GM23338 (cell line): ENCODE measurements around the gene ERC2. TPM values are rescaled to one million over a fixed set of nuclear protein-coding genes. Genes with fewer than 3 reads are reported as not detected.

Source experiments
- ATAC-seq: fragments of 200-7000 bp; cut with Tn5 transposase; 3 replicates; pipeline ENCODE4 v1.9.1; 2020
- DNase-seq: peaks from one replicate; pipeline ENCODE4 v3.0.0-alpha.2; 2015; ENCODE audit warnings: low spot score
- H2AFZ ChIP-seq: fragments of 200-600 bp; sonication (generic); 2 replicates; pipeline ENCODE4 v1.8.0; 2016; ENCODE audit warnings: antibody characterized with exemption, mild to moderate bottlenecking, moderate library complexity
- H3F3A ChIP-seq: fragments of 200-600 bp; sonication (generic); replicated peaks from 2 replicates; pipeline ENCODE4 v1.8.0; 2017; ENCODE audit warnings: antibody characterized with exemption, mixed run types, low read depth
- H3K27ac ChIP-seq: fragments of 200-600 bp; sonication (generic); 2 replicates; pipeline ENCODE4 v1.6.1; 2016; ENCODE audit warnings: low read depth
- H3K27me3 ChIP-seq: fragments of 200-600 bp; sonication (generic); 2 replicates; pipeline ENCODE4 v1.8.0; 2016; ENCODE audit warnings: mild to moderate bottlenecking, mixed run types, moderate library complexity; ENCODE audit not compliant: insufficient read depth
- H3K36me3 ChIP-seq: fragments of 200-600 bp; sonication (generic); 2 replicates; pipeline ENCODE4 v1.8.0; 2016; ENCODE audit warnings: mild to moderate bottlenecking; ENCODE audit not compliant: insufficient read depth
- H3K4me1 ChIP-seq: fragments of 200-600 bp; sonication (generic); 2 replicates; pipeline ENCODE4 v1.8.0; 2016; ENCODE audit warnings: mild to moderate bottlenecking, moderate library complexity; ENCODE audit not compliant: insufficient read depth
- H3K4me2 ChIP-seq: fragments of 200-600 bp; sonication (generic); 2 replicates; pipeline ENCODE4 v1.7.1; 2017; ENCODE audit warnings: mixed run types
- H3K4me3 ChIP-seq: fragments of 200-600 bp; sonication (generic); 2 replicates; pipeline ENCODE4 v1.6.1; 2016; ENCODE audit warnings: mixed run types
- H3K79me2 ChIP-seq: fragments of 200-600 bp; sonication (generic); replicated peaks from 2 replicates; pipeline ENCODE4 v1.8.0; 2017; ENCODE audit warnings: mild to moderate bottlenecking; ENCODE audit not compliant: insufficient read depth
- H3K9me2 ChIP-seq: fragments of 200-600 bp; sonication (generic); 2 replicates; pipeline ENCODE4 v1.8.0; 2017; ENCODE audit not compliant: insufficient read depth
- H4K20me1 ChIP-seq: fragments of 200-600 bp; sonication (generic); replicated peaks from 2 replicates; pipeline ENCODE4 v1.8.0; 2017; ENCODE audit warnings: mild to moderate bottlenecking; ENCODE audit not compliant: insufficient read depth
- H3K27ac Mint-ChIP-seq: 2 replicates; pipeline ENCODE4 v1.8.0; 2020; ENCODE audit warnings: inconsistent platforms, mild to moderate bottlenecking, moderate library complexity, mixed read lengths
- H3K27me3 Mint-ChIP-seq: 3 replicates; pipeline ENCODE4 v1.8.0; 2022; ENCODE audit warnings: low read depth, mild to moderate bottlenecking, moderate library complexity, mixed read lengths, inconsistent platforms; ENCODE audit not compliant: insufficient read depth, poor library complexity
- H3K36me3 Mint-ChIP-seq: 3 replicates; pipeline ENCODE4 v1.8.0; 2021; ENCODE audit warnings: low read depth, mild to moderate bottlenecking, inconsistent platforms, moderate library complexity, mixed read lengths
- H3K4me1 Mint-ChIP-seq: 3 replicates; pipeline ENCODE4 v1.8.0; 2020; ENCODE audit warnings: mild to moderate bottlenecking, inconsistent platforms, mixed read lengths
- H3K4me3 Mint-ChIP-seq: 3 replicates; pipeline ENCODE4 v1.8.0; 2021; ENCODE audit warnings: moderate library complexity, mild to moderate bottlenecking, inconsistent platforms, mixed read lengths
- H3K9me3 Mint-ChIP-seq: 3 replicates; pipeline ENCODE4 v1.8.0; 2020; ENCODE audit warnings: moderate library complexity, mild to moderate bottlenecking, inconsistent platforms, mixed read lengths
- EZH2 ChIP-seq: fragments of 200-600 bp; sonication (generic); IDR thresholded peaks from one replicate; pipeline ENCODE4 v1.8.0; 2017; ENCODE audit warnings: antibody characterized with exemption, mild to moderate bottlenecking, low read depth; ENCODE audit not compliant: unreplicated experiment
- EZH2phosphoT487 ChIP-seq: fragments of 200-600 bp; sonication (generic); IDR thresholded peaks from one replicate; pipeline ENCODE4 v1.8.1; 2018; ENCODE audit warnings: antibody characterized with exemption; ENCODE audit not compliant: unreplicated experiment
- JUNB ChIP-seq: IDR thresholded peaks from one replicate; pipeline ENCODE4 v1.6.1; 2016; ENCODE audit warnings: antibody characterized with exemption; ENCODE audit not compliant: unreplicated experiment
- NANOG ChIP-seq: IDR thresholded peaks from 2 replicates; pipeline ENCODE4 v1.6.1; 2016; ENCODE audit warnings: antibody characterized with exemption, borderline replicate concordance
- POLR2AphosphoS5 ChIP-seq: IDR thresholded peaks from 2 replicates; pipeline ENCODE4 v1.6.1; 2016; ENCODE audit warnings: antibody characterized with exemption, low read depth
- STAT1 ChIP-seq: IDR thresholded peaks from one replicate; pipeline ENCODE4 v1.6.1; 2016; ENCODE audit warnings: antibody characterized with exemption; ENCODE audit not compliant: unreplicated experiment
- ZNF114 ChIP-seq: fragments of 250-450 bp; sonication (Bioruptor Pico); IDR thresholded peaks from 2 replicates; pipeline ENCODE4 v1.5.0; 2020; ENCODE audit warnings: mild to moderate bottlenecking, moderate library complexity
- ZNF331 ChIP-seq: fragments of 250-450 bp; sonication (Bioruptor Pico); IDR thresholded peaks from 2 replicates; pipeline ENCODE4 v1.5.0; 2020; ENCODE audit warnings: low read depth, mild to moderate bottlenecking, moderate library complexity
- polyA plus RNA-seq: library from polyadenylated mRNA; unstranded; fragments of >200 nt; fragmentation: Nextera tagmentation; extraction: Ambion mirVana; gene quantifications from 2 replicates; pipeline ENCODE4 v1.2.1, GENCODE V29; 2016
- total RNA-seq: library from RNA; depleted of rRNA; stranded (reverse); fragments of >200 nt; shearing (Covaris generic); gene quantifications from 2 replicates; pipeline ENCODE4 v1.2.3, GENCODE V29; 2014
- TF ChIP-seq, protein P1 (sequence below), 2 experiments: fragments of 200-600 bp in 1 of 2; sonication (generic) in 1 of 2; conservative IDR thresholded peaks; 2 replicates each; pipeline versions ENCODE4 v1.5.1 to v1.6.1; 2016 to 2017; ENCODE audit warnings: antibody characterized with exemption in 2 of 2, low read depth in 2 of 2, mild to moderate bottlenecking in 2 of 2, moderate library complexity in 1 of 2
- TF ChIP-seq, protein P2 (sequence below): IDR thresholded peaks from 2 replicates; pipeline ENCODE4 v1.6.1; 2016; ENCODE audit warnings: antibody characterized with exemption
- TF ChIP-seq, protein P3 (sequence below): fragments of 250-450 bp; sonication (Bioruptor Pico); IDR thresholded peaks from 2 replicates; pipeline ENCODE4 v1.5.0; 2020; ENCODE audit warnings: mild to moderate bottlenecking, moderate library complexity

ERC2 gene
- total and polyA plus RNA-seq, 2 experiments from 2014 or later = 11.8 to 13.7 TPM

DNA sequence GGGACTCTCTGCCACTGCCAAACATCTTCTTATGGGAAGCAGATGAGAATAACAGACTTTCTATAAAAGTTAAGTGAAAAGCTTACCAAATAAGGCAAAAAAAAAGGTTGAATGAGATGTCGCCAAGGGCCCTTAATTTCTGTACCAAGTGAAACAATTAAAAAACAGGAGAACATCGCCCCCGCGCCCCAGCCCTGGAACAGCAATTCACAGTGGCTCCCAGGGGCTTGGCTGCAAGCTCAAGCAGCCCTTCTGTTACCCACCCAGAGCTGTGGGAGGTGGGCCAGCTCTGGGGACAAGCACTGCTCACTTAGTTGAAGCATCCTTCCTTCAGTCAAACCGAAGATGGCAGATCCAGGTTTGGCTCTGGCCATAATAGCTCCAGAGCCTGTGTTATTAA, 208.0 kb downstream of the ERC2 start:
- no peaks in the 10 kb centered on the region for H3K79me2 ChIP-seq
- Mint-ChIP-seq H3K27me3 (peaks cover 3% of the 10 kb centered on the region), H3K36me3 (peaks cover 14% of the 10 kb centered on the region; the same call in 2 of the 3 replicates), H3K27ac (no peak overlapping the region), H3K4me1 (peaks cover 11% of the 10 kb centered on the region; the same call in 2 of the 3 replicates), H3K9me3 (peaks cover 10% of the 10 kb centered on the region; the same call in 2 of the 3 replicates), H3K4me3 (no peak overlapping the region)
- peaks cover 4% of the 10 kb centered on the region; the same call in 1 of the 2 replicates for H3K4me1 ChIP-seq
- no peaks in the 10 kb centered on the region for H3K27me3 ChIP-seq
- no peak overlapping the region for H3K4me2 ChIP-seq
- H3K9me2 ChIP-seq = no peaks in the 10 kb centered on the region; the same call in 1 of the 2 replicates
- H2AFZ ChIP-seq = no peak overlapping the region
- DNase-seq = peak; percentile 34
- no peaks in the 10 kb centered on the region for H3F3A ChIP-seq
- ATAC-seq = peak; percentile 54
- 0 out of 2 replicates have a peak, but pooled peaks cover 4% of the 10 kb centered on the region for H3K36me3 ChIP-seq
- H3K27ac ChIP-seq = no peak overlapping the region
- H3K4me3 ChIP-seq = no peak overlapping the region
- H4K20me1 ChIP-seq = no peaks in the 10 kb centered on the region
- TF ChIP-seq, protein P1, sequence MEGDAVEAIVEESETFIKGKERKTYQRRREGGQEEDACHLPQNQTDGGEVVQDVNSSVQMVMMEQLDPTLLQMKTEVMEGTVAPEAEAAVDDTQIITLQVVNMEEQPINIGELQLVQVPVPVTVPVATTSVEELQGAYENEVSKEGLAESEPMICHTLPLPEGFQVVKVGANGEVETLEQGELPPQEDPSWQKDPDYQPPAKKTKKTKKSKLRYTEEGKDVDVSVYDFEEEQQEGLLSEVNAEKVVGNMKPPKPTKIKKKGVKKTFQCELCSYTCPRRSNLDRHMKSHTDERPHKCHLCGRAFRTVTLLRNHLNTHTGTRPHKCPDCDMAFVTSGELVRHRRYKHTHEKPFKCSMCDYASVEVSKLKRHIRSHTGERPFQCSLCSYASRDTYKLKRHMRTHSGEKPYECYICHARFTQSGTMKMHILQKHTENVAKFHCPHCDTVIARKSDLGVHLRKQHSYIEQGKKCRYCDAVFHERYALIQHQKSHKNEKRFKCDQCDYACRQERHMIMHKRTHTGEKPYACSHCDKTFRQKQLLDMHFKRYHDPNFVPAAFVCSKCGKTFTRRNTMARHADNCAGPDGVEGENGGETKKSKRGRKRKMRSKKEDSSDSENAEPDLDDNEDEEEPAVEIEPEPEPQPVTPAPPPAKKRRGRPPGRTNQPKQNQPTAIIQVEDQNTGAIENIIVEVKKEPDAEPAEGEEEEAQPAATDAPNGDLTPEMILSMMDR (conservative IDR thresholded peaks at IDR 0.05; ENCODE audit: low read depth in 2 of 2) = peak; percentile 45 to 51
- TF ChIP-seq EZH2 = no peak

DNA sequence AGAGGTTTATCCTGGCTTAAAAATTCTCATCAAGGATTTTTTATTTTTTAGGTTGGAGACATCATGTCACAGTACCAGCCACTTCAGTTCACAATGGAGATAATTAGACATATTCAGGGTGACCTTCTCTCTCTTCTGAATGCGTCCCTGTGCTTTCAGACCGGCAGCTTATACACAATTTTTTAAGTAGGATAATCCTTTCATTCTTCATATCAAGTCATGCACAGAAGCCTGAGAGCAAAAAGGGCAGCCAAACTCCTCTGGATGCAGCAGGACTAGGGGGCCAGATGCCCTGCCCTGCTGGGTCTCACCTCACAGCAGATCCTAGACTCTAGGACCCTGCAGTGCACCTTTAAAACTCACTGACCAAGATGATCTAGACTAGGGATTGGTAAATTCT, 210.4 kb downstream of the ERC2 start:
- Mint-ChIP-seq H3K27ac (no peak overlapping the region), H3K36me3 (peaks cover 7% of the 10 kb centered on the region; the same call in 2 of the 3 replicates), H3K9me3 (peaks cover 5% of the 10 kb centered on the region; the same call in 2 of the 3 replicates), H3K27me3 (peaks cover 3% of the 10 kb centered on the region), H3K4me1 (peaks cover 29% of the 10 kb centered on the region; the same call in 2 of the 3 replicates), H3K4me3 (no peak overlapping the region)
- H3K27me3 ChIP-seq = no peaks in the 10 kb centered on the region
- H3K9me2 ChIP-seq = no peaks in the 10 kb centered on the region; the same call in 1 of the 2 replicates
- ATAC-seq (no peak), DNase-seq (no peak)
- no peaks in the 10 kb centered on the region for H3K79me2 ChIP-seq
- no peak overlapping the region for H3K4me2 ChIP-seq
- H4K20me1 ChIP-seq = no peaks in the 10 kb centered on the region
- TF ChIP-seq, protein P1 (conservative IDR thresholded peaks at IDR 0.05; ENCODE audit: low read depth in 2 of 2) = no peak
- TF ChIP-seq, protein P2, sequence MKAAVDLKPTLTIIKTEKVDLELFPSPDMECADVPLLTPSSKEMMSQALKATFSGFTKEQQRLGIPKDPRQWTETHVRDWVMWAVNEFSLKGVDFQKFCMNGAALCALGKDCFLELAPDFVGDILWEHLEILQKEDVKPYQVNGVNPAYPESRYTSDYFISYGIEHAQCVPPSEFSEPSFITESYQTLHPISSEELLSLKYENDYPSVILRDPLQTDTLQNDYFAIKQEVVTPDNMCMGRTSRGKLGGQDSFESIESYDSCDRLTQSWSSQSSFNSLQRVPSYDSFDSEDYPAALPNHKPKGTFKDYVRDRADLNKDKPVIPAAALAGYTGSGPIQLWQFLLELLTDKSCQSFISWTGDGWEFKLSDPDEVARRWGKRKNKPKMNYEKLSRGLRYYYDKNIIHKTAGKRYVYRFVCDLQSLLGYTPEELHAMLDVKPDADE = no peak
- no peak for TF ChIP-seq JUNB
- no peak for TF ChIP-seq POLR2AphosphoS5
- no peak for TF ChIP-seq ZNF331 (CRISPR knock-in tag)
- no peak for TF ChIP-seq NANOG
- TF ChIP-seq EZH2phosphoT487 = no peak
- TF ChIP-seq STAT1 = no peak
- TF ChIP-seq, protein P3, sequence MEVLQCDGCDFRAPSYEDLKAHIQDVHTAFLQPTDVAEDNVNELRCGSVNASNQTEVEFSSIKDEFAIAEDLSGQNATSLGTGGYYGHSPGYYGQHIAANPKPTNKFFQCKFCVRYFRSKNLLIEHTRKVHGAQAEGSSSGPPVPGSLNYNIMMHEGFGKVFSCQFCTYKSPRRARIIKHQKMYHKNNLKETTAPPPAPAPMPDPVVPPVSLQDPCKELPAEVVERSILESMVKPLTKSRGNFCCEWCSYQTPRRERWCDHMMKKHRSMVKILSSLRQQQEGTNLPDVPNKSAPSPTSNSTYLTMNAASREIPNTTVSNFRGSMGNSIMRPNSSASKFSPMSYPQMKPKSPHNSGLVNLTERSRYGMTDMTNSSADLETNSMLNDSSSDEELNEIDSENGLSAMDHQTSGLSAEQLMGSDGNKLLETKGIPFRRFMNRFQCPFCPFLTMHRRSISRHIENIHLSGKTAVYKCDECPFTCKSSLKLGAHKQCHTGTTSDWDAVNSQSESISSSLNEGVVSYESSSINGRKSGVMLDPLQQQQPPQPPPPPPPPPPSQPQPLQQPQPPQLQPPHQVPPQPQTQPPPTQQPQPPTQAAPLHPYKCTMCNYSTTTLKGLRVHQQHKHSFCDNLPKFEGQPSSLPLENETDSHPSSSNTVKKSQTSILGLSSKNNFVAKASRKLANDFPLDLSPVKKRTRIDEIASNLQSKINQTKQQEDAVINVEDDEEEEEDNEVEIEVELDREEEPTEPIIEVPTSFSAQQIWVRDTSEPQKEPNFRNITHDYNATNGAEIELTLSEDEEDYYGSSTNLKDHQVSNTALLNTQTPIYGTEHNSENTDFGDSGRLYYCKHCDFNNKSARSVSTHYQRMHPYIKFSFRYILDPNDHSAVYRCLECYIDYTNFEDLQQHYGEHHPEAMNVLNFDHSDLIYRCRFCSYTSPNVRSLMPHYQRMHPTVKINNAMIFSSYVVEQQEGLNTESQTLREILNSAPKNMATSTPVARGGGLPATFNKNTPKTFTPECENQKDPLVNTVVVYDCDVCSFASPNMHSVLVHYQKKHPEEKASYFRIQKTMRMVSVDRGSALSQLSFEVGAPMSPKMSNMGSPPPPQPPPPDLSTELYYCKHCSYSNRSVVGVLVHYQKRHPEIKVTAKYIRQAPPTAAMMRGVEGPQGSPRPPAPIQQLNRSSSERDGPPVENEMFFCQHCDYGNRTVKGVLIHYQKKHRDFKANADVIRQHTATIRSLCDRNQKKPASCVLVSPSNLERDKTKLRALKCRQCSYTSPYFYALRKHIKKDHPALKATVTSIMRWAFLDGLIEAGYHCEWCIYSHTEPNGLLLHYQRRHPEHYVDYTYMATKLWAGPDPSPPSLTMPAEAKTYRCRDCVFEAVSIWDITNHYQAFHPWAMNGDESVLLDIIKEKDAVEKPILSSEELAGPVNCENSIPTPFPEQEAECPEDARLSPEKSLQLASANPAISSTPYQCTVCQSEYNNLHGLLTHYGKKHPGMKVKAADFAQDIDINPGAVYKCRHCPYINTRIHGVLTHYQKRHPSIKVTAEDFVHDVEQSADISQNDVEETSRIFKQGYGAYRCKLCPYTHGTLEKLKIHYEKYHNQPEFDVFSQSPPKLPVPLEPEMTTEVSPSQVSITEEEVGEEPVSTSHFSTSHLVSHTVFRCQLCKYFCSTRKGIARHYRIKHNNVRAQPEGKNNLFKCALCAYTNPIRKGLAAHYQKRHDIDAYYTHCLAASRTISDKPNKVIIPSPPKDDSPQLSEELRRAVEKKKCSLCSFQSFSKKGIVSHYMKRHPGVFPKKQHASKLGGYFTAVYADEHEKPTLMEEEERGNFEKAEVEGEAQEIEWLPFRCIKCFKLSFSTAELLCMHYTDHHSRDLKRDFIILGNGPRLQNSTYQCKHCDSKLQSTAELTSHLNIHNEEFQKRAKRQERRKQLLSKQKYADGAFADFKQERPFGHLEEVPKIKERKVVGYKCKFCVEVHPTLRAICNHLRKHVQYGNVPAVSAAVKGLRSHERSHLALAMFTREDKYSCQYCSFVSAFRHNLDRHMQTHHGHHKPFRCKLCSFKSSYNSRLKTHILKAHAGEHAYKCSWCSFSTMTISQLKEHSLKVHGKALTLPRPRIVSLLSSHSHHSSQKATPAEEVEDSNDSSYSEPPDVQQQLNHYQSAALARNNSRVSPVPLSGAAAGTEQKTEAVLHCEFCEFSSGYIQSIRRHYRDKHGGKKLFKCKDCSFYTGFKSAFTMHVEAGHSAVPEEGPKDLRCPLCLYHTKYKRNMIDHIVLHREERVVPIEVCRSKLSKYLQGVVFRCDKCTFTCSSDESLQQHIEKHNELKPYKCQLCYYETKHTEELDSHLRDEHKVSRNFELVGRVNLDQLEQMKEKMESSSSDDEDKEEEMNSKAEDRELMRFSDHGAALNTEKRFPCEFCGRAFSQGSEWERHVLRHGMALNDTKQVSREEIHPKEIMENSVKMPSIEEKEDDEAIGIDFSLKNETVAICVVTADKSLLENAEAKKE (CRISPR knock-in tag) = no peak
- no peak for TF ChIP-seq ZNF114 (CRISPR knock-in tag)
- no peak overlapping the region for H2AFZ ChIP-seq
- H3F3A ChIP-seq = no peaks in the 10 kb centered on the region
- H3K27ac ChIP-seq = no peak overlapping the region
- H3K4me1 ChIP-seq = peaks cover 22% of the 10 kb centered on the region
- H3K4me3 ChIP-seq = no peak overlapping the region
- 0 out of 2 replicates have a peak, but pooled peaks cover 4% of the 10 kb centered on the region for H3K36me3 ChIP-seq
